Measurements from ENCODE around the gene GRM4.

GRM4 gene

GRCh38 chr6:34104628-34105027, 41.3 kb downstream of the GRM4 start:
- no peak for DNase-seq

DNA sequence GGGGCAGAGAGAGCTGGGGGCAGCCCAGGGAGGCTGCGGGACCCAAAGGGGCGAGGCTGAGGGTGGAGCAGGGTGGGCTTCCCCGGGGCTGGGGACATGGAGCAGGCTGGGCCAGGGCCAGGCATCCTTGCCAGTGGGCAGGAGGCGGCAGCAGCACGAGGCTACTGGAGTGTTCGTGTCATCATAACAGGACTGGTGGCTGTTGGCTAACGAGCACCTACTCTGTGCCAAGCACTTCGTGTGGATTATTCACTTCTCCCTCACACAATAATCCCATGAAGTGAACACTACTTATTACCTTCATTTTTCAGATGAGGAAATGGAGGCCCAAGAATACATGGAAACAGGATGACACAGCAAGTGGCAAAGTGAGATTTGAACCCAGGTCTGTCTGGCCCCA, 41.7 kb downstream of the GRM4 start:
- no peak for DNase-seq

- DNase-seq: no peak
These were observed 42.6 kb downstream of the GRM4 start for GRCh38 chr6:34103321-34103720.

DNA sequence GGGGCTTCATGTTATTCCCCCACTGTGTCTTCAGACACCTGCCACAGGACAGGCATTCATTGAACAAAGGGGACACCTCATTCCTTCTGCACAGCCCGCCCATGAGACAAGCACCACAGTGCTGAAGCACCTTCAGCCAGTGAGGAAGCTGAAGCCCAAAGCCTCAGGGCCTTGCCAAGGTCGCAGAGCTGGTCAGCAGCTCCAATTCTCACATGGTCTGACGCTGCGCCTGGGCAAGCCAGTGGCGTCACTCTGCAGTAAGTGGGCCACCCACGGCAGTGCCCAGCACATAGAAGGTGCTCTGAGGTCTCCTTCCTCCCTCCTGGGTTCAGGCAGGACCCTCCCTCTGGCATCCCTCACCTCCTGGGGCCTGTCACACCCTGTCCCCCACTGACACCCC, 43.2 kb downstream of the GRM4 start:
- no peak for DNase-seq

DNA sequence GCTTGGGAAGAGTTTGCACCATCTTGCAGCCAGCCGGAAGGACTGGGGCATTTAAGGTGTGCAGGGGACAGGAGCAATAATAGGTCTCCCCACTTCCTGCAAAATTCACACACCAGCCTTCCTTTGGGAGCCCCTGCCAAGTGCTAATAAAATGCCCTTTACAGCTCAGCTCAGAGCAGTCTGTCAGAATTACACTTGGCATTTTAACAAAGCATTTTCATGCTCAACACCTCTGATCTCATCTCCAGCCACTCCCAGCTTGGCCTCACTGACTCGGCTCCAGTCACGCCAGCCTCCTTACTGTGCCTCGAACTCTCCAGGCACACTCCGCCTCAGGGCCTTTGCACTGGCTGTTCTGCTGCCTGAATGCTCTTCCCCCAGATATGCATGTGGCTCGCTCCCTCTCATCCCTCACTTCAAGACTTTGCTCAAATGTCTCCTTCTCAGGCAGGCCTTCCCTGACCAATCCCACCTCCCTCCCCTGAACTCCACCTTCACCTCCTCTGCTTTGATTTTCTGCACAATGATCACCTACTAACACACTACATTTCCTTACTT, 43.7 kb downstream of the GRM4 start:
- no peak for DNase-seq

- DNase-seq: no peak
These were observed 45.1 kb downstream of the GRM4 start for GRCh38 chr6:34100788-34101187.

- no peak for DNase-seq
These were observed 46.0 kb downstream of the GRM4 start for GRCh38 chr6:34099878-34100277.

- no peak for DNase-seq
These were observed 47.6 kb downstream of the GRM4 start for GRCh38 chr6:34098045-34098936.

GRCh38 chr6:34096814-34097213, 49.1 kb downstream of the GRM4 start:
- no peak for DNase-seq

DNA sequence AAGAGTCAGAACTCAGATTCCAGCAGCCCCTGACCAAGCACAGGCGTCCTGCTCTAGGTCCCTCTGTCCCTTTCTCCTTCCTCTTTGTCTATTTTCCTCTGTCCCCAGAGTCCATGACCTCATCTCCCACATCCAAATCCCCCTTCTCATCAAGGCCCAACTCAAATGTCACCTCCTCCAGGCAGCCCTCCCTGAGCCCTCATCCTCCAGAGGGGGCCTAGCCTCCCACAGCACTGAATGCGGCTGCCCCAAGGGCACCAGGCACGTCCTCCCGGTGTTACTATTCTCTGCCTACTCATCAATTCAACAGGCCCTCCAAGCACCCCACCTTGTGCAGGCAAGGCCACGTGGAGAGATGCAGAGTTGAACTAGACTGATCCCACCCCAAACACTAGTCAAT, 49.7 kb downstream of the GRM4 start:
- no peak for DNase-seq

GRCh38 chr6:34095741-34096140, 50.1 kb downstream of the GRM4 start:
- no peak for DNase-seq

DNA sequence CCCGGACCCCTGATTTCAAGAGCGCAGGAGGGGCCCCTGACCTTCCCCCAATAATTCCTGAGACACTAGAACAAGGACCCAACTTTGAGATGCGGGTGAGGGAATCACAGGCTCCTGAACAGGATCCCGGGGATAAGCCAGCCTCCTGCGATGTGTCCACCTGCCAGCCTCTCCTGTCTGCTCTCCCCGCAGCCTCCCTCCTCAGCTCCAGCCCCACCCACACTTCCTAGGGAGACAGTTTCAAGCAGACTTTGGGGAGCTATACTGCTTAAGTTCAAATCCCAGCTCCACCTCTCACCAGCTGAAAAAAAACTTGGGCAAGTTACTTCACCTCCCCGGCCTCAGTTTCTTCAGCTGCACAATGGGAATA, 50.8 kb downstream of the GRM4 start:
- DNase-seq: no peak

DNA sequence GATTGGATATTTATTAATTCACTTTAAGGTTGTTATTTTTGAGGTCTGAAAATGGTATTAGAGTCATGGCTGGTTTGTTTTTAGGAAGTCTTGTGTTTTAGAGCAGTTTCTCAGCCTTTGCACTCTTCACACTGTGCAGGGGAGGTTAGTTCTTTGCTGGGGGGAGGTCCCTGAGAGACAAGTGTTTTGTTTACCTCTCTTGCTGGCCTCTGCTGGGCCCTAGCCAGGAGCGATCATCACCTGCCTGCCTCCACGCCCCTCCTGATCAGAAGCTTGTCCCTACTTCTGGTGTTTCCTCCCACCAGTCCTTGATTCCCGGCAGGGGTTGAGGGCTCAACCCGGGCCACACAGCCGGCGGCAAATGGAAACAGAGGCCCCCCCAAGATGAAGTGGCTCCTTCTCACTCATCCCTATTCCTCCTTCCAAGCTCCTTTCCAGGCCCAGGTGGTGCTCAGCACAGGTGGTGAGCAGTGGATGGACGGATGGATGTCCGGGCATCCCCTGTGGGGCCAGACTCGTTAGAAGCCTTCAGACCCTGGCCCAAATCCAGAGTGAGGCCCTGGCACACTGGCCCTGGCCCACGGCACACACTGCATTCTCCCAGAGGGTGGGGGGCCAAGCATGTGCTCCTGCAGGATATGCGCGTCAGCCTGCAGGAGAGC, 51.3 kb downstream of the GRM4 start:
- no peak for DNase-seq

DNA sequence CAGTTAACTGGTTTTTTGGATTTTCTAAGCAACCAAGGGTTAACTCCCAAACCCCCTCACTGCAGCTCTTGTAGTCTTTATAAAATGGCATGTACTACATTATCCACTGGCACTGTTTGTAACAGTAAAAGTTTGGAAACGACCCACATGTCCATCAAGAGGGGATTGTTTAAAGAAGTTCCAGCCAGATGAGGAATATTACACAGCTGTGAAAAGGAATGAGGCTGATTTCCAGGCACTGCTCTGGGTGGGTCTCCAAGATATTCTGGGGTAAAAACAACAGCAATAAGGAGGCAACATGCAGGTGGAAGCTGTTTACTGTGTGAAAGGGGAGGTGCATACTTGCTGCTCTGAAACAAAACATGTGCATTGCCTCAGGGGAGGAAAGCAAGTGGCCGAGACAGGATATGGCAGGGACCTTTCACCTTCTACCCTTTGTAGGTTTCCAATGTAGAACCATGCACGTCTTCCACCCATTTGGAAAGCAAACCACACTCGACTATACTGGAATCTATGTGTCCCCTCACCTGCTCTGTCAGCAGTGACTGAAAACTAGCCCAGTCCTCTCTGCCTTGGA, 51.9 kb downstream of the GRM4 start:
- no peak for DNase-seq

- no peak for DNase-seq
These were observed 52.7 kb downstream of the GRM4 start for GRCh38 chr6:34093206-34093605.

DNA sequence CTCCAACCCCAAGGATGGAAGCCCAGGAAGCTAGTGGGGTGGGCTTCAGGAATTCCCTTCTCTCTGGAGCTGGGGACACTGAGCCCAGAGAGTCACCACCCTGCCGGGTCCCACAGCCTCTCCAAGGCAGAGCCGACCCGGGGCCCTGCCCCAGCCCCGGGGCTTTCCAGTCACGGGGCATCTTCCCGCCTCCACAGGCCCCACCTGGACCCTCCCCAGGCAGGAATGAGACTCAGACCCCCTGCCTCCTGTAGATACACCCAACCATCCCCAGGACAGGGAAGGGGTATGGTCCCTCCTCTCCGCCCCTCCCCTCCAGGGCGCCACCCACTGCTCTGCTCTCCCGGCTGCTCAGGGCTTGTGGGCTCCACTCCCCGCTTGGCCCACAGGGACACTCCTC, 53.3 kb downstream of the GRM4 start:
- no peak for DNase-seq

GRCh38 chr6:34090935-34091334, 55.0 kb downstream of the GRM4 start:
- DNase-seq: no peak

GRCh38 chr6:34090529-34090928, 55.4 kb downstream of the GRM4 start:
- DNase-seq: no peak

DNA sequence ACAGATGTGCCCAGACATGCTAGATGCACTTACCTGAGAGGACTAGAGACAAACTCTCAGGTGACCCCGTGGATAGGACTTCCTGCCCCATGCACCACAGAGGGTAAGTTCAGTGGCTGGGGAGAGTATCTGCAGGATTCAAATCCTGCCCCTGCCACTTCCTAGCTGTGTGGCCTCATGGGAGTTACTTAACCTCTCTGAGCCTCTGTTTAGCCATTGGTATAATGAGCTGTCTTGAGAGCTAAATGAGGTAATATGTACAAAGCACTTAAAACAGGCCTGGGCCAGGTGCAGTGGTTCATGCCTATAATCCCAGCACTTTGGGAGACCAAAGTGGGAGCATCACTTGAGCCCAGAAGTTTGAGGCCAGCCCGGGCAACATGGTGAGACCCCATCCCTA, 59.3 kb downstream of the GRM4 start:
- DNase-seq: no peak

DNA sequence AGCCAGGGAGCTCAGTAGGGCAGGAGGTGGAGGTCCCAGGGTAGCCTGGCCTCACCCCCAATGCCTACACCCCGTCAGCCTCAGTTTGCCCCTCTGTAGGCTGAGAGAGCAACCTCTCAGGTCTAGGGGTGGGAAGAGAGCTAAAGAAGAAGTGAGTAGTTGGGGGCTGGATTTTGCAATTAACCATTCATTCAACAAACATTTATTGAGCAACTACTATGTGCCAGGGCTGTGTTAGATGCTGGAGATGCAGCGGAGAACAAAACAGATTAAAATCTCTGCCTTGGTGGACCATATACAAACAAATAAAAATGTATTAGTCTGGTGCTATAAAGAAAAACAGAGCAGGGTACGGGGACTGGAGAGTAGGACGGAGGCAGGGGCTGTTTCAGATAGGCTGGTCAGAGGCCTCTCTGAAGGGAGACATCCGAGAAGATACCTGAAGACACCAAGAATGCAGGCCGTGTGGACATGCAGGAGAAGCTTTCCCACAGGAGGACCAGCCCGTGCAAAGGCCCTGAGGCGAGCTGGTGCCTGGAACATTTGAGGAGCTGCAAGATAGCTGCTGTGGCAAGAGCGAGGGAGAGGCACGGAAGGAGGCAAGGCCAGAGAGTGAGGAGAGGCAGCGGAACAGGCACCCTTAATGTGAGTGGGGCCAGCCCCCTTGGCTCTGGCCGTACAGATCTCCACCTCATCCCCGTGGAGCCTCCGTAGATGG, 60.3 kb downstream of the GRM4 start:
- no peak for DNase-seq

DNA sequence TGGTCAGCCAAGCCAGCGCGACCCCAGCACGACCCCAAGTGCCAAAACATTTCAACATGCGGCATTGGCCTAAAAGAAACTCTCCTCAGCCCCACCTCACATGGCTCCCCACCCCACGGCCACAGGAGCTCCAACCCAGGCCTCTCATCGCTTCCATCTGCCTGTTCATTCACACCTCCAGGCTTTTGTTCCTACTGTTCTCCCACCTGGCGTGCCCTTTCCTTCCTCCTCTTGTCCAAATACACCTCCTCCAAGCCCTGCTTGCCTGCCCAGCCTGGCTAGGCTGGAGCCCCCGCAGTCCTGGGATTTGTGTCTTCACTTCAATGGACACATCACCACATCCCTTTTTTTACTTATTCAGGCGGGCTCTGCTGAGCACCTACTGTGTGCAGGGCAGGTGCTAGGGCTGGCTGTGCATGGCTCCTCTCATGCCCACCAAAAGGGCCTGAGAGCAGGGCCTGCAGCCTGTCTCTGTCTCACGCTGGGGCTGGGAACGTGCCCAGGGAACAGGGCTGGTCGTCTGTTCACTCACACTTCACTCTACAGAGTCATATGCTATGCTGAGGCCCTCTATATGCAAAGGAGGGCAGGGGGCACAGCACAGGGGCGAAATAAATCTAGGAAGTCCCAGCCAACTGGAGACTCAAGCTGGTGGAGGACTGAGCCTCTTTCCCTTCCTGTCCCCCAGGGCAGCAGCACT, 61.1 kb downstream of the GRM4 start:
- no peak for DNase-seq

DNA sequence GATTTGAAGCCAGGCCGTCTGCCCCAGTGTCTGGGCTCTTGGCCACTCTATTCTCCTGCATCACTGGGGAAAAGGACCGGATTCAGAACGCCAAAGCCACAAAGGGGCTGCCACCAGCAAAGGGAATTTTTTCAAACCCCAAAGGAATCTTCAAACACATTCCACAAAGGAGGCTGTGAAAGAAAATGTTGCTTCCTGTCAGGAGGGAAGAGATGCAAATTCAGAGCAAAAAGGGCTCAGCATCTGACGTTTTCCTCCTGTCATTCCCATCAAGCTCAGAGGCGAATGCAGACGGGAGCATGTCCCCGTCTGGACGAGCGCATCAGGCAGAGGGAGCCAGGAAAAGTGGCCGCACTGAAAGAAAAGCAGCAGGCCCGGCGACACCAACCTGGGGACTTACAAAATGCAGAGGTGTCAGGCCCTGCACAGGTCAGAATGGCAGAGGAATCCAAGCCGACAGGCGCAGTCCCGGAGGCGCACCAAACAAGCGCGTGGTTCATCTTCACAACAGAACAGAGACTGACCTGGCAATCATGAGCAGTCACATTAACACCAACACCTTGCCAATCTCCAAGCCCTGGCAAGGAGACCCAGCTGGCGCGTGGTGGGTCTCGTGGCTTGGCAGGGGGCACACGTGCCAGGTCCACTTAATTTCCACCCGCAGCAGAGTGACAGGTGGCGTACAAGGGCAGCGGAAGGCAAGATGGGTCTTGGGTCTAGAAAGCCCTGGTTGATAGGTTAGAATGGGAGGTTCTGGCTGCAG, 62.8 kb downstream of the GRM4 start:
- DNase-seq: no peak
